GM21529 (cell line): ENCODE data around the gene GTF3C1.
A peak's percentile ranks its signal among the peaks of the same experiment; 100 is the strongest.

Source experiments
- ATAC-seq: cut with Tn5 transposase; IDR thresholded peaks from one replicate; pipeline ENCODE4 v1.9.1; 2021; ENCODE audit not compliant: unreplicated experiment

GTF3C1 gene

GRCh38 chr16:27429330-27429871, 120.3 kb downstream of the GTF3C1 start:
- ATAC-seq = no peak

- ATAC-seq = no peak
Observed at GRCh38 chr16:27428026-27428785, 121.5 kb downstream of the GTF3C1 start.

GRCh38 chr16:27427538-27427937, 122.2 kb downstream of the GTF3C1 start:
- no peak for ATAC-seq

- ATAC-seq = peak; percentile 71
Observed at GRCh38 chr16:27426423-27427408, 123.0 kb downstream of the GTF3C1 start.

- ATAC-seq = no peak
Observed at GRCh38 chr16:27425961-27426360, 123.8 kb downstream of the GTF3C1 start.

- no peak for ATAC-seq
Observed at GRCh38 chr16:27424772-27425498, 124.8 kb downstream of the GTF3C1 start.

- ATAC-seq = no peak
Observed at GRCh38 chr16:27421961-27422740, 127.6 kb downstream of the GTF3C1 start.

GRCh38 chr16:27417047-27417671, 132.6 kb downstream of the GTF3C1 start:
- no peak for ATAC-seq

- no peak for ATAC-seq
Observed at GRCh38 chr16:27414788-27415431, 134.8 kb downstream of the GTF3C1 start.

- ATAC-seq = no peak
Observed at GRCh38 chr16:27413956-27414355, 135.8 kb downstream of the GTF3C1 start.

- ATAC-seq = no peak
Observed at GRCh38 chr16:27410761-27411160, 139.0 kb downstream of the GTF3C1 start.
